K562 (cell line): Measurements from ENCODE around the gene TP73. TPM values are rescaled to one million over a fixed set of nuclear protein-coding genes. Genes with fewer than 3 reads are reported as not detected.
A peak's percentile ranks its signal among the peaks of the same experiment; 100 is the strongest.
"Not testable (repeated sequence)": the region's sequence is repeated elsewhere in the genome, so short reads cannot be mapped to it uniquely, and the experiment has no call there.

ENCODE experiments used
- polyA plus RNA-seq, 8 experiments: library from polyadenylated mRNA; depleted of rRNA in 4 of 8; stranded (reverse) in 5 of 8; unstranded in 3 of 8; fragments of >200 nt; fragmentation: Nextera tagmentation in 2 of 8; fragmentation: Illumina TruSeq in 1 of 8; extraction: Ambion mirVana in 2 of 8; extraction: Trizol in 1 of 8; gene quantifications; 2 replicates each; pipeline versions ENCODE4 v1.2.1 to v1.2.3, GENCODE V29; 2011 to 2014; ENCODE audit warnings: inconsistent platforms in 1 of 8, missing spikeins in 1 of 8
- total RNA-seq, 7 experiments: library from RNA; depleted of rRNA in 6 of 7; stranded (reverse); fragments of >200 nt in 6 of 7; fragmentation: Illumina TruSeq in 2 of 7; extraction: Trizol in 2 of 7; gene quantifications; 2 replicates each; pipeline versions ENCODE4 v1.2.1 to v1.2.3, GENCODE V29; 2011 to 2021; ENCODE audit warnings: low replicate concordance in 1 of 7
- TF ChIP-seq, protein P1 (sequence below), 2 experiments: fragments of 450-650 bp in 1 of 2; sonication (generic) in 1 of 2; formaldehyde crosslinking in 1 of 2; IDR thresholded peaks; 2 replicates each; pipeline versions ENCODE4 v1.7.1 to v1.9.0; 2016 to 2022; ENCODE audit warnings: inconsistent platforms in 1 of 2, mild to moderate bottlenecking in 1 of 2, missing genetic modification reagents in 1 of 2
- TF ChIP-seq, protein P2 (sequence below), 3 experiments: IDR thresholded peaks in 2 of 3; conservative IDR thresholded peaks in 1 of 3; 2 replicates each; pipeline ENCODE4 v1.5.1; 2011 to 2012; ENCODE audit warnings: low read length in 3 of 3, mild to moderate bottlenecking in 3 of 3, control low read depth in 2 of 3, improper control_type of control experiment in 1 of 3, inconsistent platforms in 1 of 3, low read depth in 1 of 3, mixed read lengths in 1 of 3, moderate library complexity in 1 of 3; ENCODE audit not compliant: insufficient read depth in 2 of 3
- TF ChIP-seq, protein P3 (sequence below): sonication (generic); formaldehyde crosslinking; IDR thresholded peaks from 2 replicates; pipeline ENCODE4 v1.8.0; 2022; ENCODE audit warnings: missing genetic modification reagents, mild to moderate bottlenecking, moderate library complexity, borderline replicate concordance
- TF ChIP-seq, protein P4 (sequence below): IDR thresholded peaks from 2 replicates; pipeline ENCODE4 v1.6.1; 2011; ENCODE audit warnings: borderline replicate concordance, low read depth, mild to moderate bottlenecking, moderate library complexity, low read length; ENCODE audit not compliant: insufficient read depth, poor library complexity, severe bottlenecking

The TP73 gene
- total and polyA plus RNA-seq, 9 of the 15 experiments (the other 6 are each of a cell fraction or from before 2014, with no cell fraction given): 0.07 to 1.6 (median 0.40) TPM; not detected in 2

GRCh38 chr1:3724416-3725030 is 72.2 kb downstream of the TP73 start (continued):
- TF ChIP-seq, protein P1, sequence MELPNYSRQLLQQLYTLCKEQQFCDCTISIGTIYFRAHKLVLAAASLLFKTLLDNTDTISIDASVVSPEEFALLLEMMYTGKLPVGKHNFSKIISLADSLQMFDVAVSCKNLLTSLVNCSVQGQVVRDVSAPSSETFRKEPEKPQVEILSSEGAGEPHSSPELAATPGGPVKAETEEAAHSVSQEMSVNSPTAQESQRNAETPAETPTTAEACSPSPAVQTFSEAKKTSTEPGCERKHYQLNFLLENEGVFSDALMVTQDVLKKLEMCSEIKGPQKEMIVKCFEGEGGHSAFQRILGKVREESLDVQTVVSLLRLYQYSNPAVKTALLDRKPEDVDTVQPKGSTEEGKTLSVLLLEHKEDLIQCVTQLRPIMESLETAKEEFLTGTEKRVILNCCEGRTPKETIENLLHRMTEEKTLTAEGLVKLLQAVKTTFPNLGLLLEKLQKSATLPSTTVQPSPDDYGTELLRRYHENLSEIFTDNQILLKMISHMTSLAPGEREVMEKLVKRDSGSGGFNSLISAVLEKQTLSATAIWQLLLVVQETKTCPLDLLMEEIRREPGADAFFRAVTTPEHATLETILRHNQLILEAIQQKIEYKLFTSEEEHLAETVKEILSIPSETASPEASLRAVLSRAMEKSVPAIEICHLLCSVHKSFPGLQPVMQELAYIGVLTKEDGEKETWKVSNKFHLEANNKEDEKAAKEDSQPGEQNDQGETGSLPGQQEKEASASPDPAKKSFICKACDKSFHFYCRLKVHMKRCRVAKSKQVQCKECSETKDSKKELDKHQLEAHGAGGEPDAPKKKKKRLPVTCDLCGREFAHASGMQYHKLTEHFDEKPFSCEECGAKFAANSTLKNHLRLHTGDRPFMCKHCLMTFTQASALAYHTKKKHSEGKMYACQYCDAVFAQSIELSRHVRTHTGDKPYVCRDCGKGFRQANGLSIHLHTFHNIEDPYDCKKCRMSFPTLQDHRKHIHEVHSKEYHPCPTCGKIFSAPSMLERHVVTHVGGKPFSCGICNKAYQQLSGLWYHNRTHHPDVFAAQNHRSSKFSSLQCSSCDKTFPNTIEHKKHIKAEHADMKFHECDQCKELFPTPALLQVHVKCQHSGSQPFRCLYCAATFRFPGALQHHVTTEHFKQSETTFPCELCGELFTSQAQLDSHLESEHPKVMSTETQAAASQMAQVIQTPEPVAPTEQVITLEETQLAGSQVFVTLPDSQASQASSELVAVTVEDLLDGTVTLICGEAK (IDR thresholded peaks at IDR 0.05): not testable (repeated sequence)
- TF ChIP-seq, protein P1 (CRISPR knock-in tag; IDR thresholded peaks at IDR 0.05): 0 out of 2 replicates have a peak, but pooled peaks have one; percentile 8
- TF ChIP-seq, protein P2, sequence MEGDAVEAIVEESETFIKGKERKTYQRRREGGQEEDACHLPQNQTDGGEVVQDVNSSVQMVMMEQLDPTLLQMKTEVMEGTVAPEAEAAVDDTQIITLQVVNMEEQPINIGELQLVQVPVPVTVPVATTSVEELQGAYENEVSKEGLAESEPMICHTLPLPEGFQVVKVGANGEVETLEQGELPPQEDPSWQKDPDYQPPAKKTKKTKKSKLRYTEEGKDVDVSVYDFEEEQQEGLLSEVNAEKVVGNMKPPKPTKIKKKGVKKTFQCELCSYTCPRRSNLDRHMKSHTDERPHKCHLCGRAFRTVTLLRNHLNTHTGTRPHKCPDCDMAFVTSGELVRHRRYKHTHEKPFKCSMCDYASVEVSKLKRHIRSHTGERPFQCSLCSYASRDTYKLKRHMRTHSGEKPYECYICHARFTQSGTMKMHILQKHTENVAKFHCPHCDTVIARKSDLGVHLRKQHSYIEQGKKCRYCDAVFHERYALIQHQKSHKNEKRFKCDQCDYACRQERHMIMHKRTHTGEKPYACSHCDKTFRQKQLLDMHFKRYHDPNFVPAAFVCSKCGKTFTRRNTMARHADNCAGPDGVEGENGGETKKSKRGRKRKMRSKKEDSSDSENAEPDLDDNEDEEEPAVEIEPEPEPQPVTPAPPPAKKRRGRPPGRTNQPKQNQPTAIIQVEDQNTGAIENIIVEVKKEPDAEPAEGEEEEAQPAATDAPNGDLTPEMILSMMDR (IDR thresholded peaks at IDR 0.05 in 2 of 3, conservative IDR thresholded peaks at IDR 0.05 in 1 of 3; ENCODE audit: insufficient read depth in 2 of 3, low read depth in 1 of 3, low read length in 3 of 3): peak; percentile 95 to 97 (median 97)
- TF ChIP-seq, protein P3, sequence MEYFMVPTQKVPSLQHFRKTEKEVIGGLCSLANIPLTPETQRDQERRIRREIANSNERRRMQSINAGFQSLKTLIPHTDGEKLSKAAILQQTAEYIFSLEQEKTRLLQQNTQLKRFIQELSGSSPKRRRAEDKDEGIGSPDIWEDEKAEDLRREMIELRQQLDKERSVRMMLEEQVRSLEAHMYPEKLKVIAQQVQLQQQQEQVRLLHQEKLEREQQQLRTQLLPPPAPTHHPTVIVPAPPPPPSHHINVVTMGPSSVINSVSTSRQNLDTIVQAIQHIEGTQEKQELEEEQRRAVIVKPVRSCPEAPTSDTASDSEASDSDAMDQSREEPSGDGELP (CRISPR knock-in tag): 0 out of 2 replicates have a peak, but pooled peaks have one; percentile 30
- TF ChIP-seq, protein P4, sequence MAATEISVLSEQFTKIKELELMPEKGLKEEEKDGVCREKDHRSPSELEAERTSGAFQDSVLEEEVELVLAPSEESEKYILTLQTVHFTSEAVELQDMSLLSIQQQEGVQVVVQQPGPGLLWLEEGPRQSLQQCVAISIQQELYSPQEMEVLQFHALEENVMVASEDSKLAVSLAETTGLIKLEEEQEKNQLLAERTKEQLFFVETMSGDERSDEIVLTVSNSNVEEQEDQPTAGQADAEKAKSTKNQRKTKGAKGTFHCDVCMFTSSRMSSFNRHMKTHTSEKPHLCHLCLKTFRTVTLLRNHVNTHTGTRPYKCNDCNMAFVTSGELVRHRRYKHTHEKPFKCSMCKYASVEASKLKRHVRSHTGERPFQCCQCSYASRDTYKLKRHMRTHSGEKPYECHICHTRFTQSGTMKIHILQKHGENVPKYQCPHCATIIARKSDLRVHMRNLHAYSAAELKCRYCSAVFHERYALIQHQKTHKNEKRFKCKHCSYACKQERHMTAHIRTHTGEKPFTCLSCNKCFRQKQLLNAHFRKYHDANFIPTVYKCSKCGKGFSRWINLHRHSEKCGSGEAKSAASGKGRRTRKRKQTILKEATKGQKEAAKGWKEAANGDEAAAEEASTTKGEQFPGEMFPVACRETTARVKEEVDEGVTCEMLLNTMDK: peak; percentile 64
